ENCODE data around the gene TUSC2.
A peak's percentile ranks its signal among the peaks of the same experiment; 100 is the strongest.

TUSC2 gene

GRCh38 chr3:50322386-50323091 lies 5.5 kb downstream of the TUSC2 start, which contains the start of gene HYAL2:
Gene HYAL2, minus strand, starts transcription at chr3:50322745. Its CDS starts 2,256 bp downstream, at chr3:50320489.
- DNase-seq (ENCODE audit: low read depth), result no peak
- TF ChIP-seq CTCF (IDR thresholded peaks at IDR 0.05; ENCODE audit: insufficient read depth, low read depth, low read length, missing control alignments), result no peak
- peak within 1 kb of the TSS; percentile 92 for H3K4me3 ChIP-seq (ENCODE audit: low read length)

GRCh38 chr3:50322115-50322385 lies 6.0 kb downstream of the TUSC2 start:
- H3K4me3 ChIP-seq (ENCODE audit: low read length), result peak overlapping the region; percentile 92
- no peak for TF ChIP-seq CTCF (IDR thresholded peaks at IDR 0.05; ENCODE audit: insufficient read depth, low read depth, low read length, missing control alignments)
- no peak for DNase-seq (ENCODE audit: low read depth)

- peak; percentile 92 for DNase-seq (ENCODE audit: low read depth)
- peak overlapping the region; percentile 92 for H3K4me3 ChIP-seq (ENCODE audit: low read length)
- TF ChIP-seq CTCF (IDR thresholded peaks at IDR 0.05; ENCODE audit: insufficient read depth, low read depth, low read length, missing control alignments), result peak; percentile 36
Measured at GRCh38 chr3:50321336-50322114, 6.5 kb downstream of the TUSC2 start.

- TF ChIP-seq CTCF (IDR thresholded peaks at IDR 0.05; ENCODE audit: insufficient read depth, low read depth, low read length, missing control alignments), result no peak
- peak overlapping the region; percentile 92 for H3K4me3 ChIP-seq (ENCODE audit: low read length)
- DNase-seq (ENCODE audit: low read depth), result peak; percentile 79
Measured at GRCh38 chr3:50320853-50321335, 7.1 kb downstream of the TUSC2 start.

- DNase-seq (ENCODE audit: low read depth), result no peak
- peak overlapping the region; percentile 92 for H3K4me3 ChIP-seq (ENCODE audit: low read length)
- TF ChIP-seq CTCF (IDR thresholded peaks at IDR 0.05; ENCODE audit: insufficient read depth, low read depth, low read length, missing control alignments), result no peak
Measured at GRCh38 chr3:50319894-50320625, 8.0 kb downstream of the TUSC2 start.

- no peak for DNase-seq (ENCODE audit: low read depth)
- H3K4me3 ChIP-seq (ENCODE audit: low read length), result no peak overlapping the region
- TF ChIP-seq CTCF (IDR thresholded peaks at IDR 0.05; ENCODE audit: insufficient read depth, low read depth, low read length, missing control alignments), result no peak
Measured at GRCh38 chr3:50319181-50319893, 8.7 kb downstream of the TUSC2 start.
